GM18520 (cell line): Measurements from ENCODE around the gene GPR37.

Experiments
- ATAC-seq: cut with Tn5 transposase; IDR thresholded peaks from one replicate; pipeline ENCODE4 v1.9.1; 2021; ENCODE audit not compliant: unreplicated experiment

Gene GPR37

DNA sequence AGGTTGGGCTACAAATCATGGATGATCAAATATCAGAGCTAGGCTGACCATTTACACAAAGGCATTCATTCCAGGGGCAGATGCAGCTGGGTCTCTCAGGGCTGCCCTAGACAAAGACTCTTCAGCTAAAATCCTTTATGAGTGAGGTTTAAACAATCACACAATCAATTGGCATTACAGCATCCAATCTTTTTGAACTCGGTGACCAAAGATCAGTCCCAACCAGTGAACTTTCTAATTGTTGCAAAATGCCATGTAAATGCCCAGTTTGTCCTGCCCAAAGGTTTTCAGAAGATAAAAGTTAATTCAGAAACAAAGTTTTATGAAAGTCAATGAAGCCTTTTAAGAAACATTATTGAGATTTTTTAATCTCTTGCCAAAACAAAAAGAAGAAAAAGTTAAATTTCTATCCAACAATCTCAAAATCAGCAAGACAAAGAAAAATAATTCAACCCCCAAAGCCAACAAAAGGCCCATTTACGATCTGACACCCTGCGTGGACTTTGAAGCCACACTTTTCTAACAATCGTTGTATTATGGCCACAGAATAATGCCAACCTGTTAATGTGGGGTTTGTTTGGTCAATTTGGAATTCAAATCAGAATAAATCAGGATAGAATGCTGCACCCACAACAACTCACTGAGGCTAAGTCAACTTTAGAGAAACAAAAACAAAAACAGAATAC, 40.9 kb downstream of the GPR37 start:
- ATAC-seq, result no peak

DNA sequence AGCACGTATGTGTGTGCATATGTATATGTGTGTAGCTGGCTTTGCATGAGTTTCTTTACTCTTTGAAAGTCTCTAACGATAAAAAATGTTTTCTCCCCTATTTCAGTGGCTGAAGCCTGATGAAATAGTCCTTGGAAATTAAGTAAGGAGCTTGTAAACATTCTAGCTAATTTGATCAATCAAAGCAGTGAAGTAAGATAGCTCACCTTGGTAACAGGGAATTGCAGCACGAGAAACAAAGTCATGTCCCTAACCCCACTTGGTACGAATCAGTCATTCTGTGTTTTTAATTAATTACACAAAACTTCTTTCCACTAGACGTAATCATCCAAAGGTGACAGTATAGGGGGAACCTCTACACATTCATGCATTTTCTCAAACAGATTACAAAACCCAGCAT, 41.5 kb downstream of the GPR37 start:
- no peak for ATAC-seq

DNA sequence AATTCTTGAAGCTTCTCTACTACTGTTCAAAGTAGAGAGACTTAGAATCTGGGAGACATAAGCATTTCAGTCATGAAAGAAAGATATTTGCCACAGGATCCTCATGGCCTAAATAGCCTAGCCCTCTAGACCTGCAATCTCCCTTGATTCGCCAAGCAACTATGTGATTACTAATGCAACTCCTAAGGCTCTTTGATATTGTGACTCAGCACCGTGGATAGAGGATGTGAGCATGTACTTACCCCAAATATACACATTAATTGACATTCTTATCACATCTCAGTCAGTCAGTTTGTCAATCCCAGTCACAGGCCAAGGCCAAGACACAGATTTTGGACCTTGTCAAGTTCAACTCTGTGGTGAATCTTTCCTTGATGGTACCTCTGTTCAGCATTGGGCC, 42.6 kb downstream of the GPR37 start:
- ATAC-seq, result no peak

DNA sequence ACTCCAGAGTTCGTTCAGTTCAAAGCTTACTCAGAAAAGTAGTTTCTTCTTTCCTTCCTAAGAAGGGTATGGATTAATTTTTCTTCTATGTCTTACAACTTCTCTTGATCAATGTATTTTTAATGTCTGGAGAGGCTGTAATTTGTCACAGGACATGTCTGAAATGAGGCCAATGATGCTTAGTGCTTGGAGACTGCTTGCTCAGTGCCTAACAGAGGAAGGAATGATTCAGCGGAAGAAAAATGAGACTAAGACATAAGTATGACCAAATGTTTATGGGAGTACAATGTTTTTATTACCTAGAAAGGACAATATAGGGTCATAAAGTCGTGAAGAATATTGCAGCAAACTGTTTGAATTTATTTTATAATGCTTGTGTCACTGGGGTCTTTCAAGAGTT, 43.3 kb downstream of the GPR37 start:
- no peak for ATAC-seq

DNA sequence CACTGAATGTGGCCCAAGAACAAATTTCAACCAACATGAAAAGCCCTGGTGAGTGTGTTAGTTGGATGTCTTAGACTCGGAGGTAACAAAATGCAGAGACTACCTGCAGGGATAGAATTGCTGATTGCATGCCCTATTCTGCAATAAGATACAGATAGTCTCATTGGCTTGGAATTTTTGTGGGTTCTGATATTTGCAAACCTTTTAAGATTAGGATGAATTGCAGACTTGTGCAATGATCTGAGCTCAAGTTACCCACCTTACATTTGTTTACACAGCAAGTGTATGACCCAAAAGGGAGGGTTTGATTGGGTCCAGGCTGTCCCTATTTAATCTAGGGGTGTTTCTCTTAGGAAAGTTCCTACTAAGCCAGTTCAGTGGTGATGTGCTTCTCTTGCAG, 45.4 kb downstream of the GPR37 start:
- no peak for ATAC-seq

DNA sequence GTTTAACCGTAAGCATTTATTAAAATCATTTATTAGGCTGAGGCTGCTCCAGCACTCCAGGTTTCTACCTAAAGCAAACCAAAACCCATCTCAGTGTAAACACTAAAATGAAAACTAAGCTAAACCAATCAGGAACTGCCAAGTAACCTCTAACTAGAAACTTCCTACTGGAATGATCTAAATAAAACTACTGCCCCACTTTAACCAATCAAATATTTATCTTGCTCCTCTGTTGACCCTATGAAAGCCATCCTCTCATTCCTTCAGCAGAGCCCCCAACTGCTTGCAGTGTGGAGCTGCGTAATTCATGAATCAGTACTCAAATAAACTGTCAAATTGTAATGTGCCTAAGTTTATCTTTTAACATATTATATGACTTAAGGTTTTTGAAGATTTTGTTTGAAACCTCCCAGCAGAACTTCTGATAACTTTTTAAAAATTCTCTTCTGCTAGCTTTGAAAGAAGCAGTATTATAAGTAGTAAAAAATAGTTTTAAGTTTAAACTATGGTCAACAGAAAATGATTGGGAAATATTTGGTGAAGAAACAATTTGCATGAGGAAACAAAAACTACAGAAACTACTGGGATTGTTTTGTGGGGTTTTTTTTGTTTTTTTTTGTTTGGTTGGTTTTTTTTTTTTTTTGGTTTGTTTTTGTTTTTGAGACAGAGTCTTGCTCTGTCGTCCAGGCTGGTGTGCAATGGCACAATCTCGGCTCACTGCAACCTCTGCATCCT, 47.4 kb downstream of the GPR37 start:
- no peak for ATAC-seq

DNA sequence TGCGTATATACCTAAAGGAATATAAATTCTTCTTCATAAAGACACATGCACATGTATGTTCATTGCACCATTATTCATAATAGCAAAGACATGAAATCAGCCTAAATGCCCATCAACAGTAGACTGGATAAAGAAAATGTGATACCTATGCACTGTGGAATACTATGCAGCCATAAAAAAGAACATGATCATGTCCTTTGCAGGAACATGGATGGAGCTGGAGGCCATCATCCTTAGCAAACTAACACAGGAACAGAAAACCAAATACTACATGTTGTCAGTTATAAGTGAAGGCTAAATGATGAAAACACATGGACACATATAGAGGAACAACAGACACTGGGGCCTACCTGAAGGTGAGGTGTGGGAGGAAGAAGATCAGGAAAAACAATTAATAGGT, 48.7 kb downstream of the GPR37 start:
- ATAC-seq, result no peak

DNA sequence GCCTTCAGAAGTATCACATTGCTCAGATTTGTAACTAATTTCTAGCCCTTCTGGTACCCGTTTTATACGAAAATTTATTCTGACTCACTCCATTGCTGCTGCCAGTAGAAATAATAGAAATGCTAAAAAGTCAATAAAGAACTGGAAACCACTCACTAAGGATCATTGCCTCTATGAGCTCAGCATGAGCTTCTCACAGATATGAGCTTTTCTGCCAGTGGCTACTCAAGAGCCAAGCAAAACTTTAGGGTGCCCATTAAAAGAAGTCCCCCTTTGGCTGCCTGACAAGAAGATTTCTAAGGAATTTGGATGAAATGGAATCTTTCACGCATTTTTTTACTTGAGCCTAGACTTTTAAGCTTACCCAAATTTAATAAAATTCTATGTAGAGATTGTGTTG, 52.5 kb downstream of the GPR37 start:
- no peak for ATAC-seq

DNA sequence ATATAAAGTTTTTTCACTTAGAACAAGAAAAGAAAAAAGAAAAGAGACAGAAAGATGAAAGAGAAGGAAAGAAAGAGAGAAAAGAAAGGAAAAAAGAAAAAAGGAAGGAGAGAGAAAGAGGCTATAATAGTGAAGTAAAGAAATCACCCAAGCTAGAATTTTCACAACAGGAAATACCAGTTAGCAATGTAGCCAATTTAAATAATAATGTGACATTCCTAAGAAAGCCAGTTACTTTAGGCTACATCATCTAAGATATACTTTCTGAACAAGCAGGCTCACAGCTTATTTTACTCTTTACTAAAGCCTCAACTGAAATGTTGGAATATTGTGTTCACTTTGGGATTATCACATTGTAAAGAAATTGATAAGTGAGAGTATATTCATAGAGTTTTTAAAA, 53.6 kb downstream of the GPR37 start:
- no peak for ATAC-seq

DNA sequence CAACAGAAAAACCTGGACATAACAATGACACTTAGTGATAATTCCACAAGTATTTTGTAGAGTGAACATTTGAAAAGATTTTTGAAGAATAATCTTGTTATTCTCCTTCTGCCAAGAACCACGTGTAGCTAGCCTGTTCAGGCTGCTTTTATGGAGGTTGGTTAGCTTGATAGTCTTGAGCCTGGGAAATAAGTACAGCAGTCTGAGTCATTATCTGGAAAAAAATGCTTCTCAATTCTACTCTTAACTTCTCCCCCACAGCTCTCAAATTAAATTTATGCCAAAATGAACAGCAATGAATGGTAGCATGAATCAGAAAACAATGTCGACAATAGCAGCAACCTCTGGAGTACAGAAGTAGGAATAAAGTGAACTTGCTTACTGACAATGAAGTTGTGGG, 63.2 kb downstream of the GPR37 start:
- no peak for ATAC-seq

DNA sequence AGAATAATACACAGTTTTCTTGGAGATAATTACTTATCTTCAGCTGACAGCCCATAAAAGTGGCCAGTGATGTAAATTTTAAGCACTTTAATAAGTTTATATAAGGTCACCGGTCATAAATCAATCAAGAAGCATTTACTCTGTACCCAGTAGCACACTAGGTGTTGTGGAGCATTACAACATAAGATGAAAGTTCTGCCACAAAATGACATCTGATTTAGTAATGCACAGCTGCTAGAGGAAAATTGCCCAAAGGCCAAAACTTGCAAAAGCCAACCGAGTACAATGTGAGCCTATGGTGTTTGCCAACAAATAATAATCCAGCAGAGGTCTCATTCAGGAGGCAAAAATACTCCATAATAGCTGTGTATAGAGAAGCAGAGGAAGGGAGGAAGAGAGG, 63.6 kb downstream of the GPR37 start:
- ATAC-seq, result no peak

DNA sequence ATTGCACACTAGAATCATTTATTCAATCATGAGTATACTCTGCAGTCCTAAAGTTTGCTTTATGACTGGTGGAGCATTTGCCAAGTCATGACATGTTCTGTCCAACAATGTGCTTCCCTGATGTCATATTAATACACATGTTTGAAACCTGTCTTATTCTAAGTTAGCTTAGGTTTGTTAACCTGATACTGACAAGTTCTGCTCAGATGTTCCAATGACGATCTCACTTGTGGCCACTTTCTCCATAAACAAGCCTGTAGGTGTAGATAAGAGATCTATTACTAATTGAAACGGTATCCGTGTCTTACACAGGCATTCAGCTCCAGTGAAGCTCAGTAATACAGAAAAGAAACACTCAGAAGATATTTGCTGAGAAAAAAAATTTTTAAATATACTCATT, 64.9 kb downstream of the GPR37 start:
- ATAC-seq, result no peak

DNA sequence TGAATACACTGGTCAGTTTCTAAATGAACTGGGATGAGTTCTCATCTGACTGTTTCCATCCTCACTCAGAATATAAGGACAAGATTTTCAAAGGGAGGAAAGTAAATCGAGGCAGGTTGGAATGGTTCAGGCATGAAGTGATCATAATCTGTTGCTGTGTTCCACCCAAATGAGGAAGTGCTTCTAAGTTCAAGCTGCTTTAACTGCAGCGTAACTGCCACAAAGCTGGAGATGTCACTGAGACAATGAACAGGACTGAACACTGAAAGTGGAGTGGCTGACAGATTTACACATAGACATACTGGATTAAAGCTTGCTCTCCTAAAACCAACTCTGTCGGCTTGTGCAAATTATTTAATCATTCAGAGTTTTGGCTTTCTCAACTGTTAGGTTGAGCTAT, 66.6 kb downstream of the GPR37 start:
- no peak for ATAC-seq

DNA sequence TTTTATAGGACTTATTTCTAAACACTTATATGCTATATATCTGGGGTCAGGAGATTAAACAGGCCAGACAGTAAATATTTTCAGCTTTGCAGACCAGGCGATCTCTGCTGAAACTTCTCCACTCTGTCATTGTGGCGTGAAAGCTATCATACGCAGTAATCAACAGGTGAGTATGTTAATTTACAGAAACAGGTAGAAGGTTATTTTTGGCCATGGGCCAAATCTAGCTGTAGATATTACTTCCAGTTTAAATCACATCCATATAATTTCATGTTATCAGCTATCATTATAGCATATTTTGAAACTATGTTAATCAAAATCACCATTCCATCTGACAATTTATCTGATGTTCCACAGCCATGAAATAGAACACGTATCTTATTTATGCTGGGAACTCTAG, 67.8 kb downstream of the GPR37 start:
- no peak for ATAC-seq
